DMS153 treated with DMSO at 0.1 percent for 48 hours (cell line): ENCODE data around the gene ZNF546.
"Not testable (repeated sequence)": the region's sequence is repeated elsewhere in the genome, so short reads cannot be mapped to it uniquely, and the experiment has no call there.

ENCODE experiments used
- DNase-seq: peaks from one replicate; lab custom pipeline; 2025; ENCODE audit not compliant: unreplicated experiment; lab: John Stamatoyannopoulos, UW

Gene ZNF546

DNA sequence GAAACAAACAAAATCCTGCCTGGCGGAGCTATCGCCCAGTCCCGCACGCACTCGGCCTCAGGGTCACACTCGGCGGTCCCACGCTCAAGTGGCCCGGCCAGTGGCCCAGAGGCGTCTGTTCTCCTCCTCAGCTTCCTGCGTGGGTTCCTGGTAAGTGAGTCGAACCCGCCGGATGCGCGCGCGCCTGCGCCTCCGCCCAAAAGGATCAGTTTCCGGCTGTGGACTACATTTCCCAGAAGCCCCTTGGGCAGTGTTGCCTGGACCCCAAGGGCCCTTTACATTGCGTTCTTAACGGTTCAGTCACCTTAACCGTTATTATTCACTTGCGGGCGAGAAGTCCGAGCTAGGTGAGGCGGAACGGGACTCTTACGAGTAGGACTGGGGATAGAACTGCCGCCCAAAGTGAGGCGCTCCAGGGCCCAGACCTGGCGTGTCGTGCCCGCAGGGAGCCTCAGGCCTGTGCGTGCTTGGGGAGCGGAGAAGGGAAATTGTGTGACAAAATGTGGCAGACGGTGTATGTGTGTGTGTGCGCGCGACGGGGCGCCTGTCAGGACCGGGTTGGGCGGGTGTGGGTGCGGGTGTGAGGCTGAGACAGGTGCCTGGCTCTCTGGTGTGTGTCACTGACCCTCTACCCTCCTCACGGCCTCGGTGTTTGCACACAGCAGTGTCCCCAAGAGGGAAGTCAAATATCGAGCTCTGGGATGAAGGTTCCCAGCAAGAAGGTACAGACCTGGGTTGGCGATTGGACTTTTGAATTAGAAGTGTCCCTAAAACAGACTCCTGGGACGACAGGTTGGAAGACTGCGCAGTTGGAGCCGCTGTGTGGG lies at the start of gene ZNF546:
Gene ZNF546, plus strand, starts transcription at position 250 of the 827 bp plus-strand sequence. CDS start 1,267 bp downstream, outside the sequence.
- peak; percentile 66 for DNase-seq

DNA sequence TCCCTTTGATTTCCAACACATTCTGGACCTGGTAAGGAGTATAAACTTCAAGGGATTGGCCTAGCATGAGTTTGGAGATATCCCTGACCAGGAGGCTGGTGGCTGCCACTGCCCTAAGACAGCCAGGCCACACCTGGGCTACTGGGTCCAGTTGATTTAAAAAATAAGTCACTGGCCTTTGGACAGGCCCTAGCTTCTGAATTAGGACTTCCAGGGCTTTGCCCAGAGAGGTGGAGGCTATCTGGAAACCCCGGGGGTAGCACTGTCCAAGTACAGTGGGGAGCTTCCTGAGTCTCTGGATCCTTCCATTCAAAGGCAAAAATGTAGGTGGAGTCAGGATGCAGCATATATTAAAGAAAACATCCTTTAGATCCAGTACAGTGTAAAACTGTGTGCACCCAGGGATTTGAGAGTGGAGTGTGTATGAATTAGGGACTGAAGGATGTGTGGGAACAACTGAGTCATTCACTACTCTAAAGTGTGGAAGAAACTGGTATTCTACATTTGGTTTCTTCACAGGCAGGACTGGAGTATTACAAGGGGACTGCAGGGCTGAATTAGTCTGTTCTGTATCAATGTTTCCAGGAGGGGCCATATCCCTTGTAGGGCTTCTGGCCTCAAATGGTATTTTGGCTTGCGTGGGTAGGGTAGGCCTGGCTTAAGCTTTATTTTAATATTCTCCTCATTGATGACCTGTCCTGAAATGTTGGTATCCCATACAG lies 47.7 kb upstream of the ZNF546 start:
- no peak for DNase-seq

DNA sequence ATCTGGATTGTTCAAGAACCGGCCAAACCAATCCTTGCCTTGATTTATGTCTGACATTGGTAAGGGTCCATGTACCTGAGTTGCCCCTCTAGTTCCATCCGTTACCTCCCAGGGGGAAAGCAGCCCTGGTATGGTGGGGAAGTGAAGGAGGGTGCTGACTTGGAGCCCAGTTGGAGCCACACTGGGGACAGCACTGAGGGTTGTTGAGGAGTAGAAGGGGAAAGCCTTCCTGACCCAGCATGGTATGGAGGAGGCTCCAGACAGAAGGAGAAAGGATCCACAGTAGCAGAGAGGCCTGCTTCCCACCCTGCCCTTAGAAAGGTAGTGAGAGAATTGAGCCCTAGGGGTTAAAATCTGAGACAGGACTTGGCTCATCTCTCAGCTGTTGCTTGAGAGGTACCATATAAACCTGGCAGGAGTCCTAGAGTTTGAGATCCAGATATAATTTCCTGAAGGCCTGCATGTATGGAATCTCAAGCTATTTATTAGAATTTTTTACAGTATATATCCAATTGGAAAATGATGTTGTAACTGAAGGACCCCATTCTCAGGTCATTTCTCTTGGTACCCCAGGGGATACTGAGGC lies 45.7 kb upstream of the ZNF546 start:
- DNase-seq: no peak

DNA sequence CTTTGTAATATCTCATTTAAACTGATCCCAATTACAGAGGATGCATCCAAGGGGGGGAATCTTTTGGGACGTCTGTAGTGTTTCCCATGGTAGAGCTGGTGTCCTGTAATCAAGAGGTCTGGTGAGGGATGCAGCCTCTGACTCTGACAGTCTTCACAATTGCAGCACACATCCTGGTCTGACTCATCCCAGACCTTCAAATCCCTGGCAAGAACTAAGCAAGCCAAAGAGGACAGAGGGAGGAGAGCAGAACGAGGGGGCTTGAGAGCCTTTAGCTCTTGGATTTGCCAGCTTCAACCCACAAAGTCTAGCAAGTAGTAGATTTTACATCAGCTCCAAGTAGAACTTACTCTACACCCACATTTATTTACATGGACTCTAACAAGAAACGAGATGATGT lies 45.2 kb upstream of the ZNF546 start:
- DNase-seq: no peak

DNA sequence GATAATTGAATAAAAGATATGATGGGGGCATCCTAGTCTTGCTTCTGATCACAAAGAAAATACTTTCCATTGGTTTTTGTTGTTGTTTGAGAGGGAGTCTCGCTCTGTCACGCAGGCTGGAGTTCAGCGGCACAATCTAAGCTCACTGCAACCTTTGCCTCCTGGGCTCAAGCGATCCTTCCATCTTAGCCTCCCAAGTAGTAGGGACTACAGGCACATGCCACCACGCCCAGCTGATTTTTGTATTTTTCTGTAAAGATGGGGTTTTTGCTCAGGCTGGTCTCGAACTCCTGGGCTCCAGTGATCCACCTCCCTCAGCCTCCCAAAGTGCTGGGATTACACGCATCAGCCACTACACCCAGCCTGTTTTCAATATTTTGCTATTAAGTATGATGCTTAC lies 42.9 kb upstream of the ZNF546 start:
- no peak for DNase-seq

DNA sequence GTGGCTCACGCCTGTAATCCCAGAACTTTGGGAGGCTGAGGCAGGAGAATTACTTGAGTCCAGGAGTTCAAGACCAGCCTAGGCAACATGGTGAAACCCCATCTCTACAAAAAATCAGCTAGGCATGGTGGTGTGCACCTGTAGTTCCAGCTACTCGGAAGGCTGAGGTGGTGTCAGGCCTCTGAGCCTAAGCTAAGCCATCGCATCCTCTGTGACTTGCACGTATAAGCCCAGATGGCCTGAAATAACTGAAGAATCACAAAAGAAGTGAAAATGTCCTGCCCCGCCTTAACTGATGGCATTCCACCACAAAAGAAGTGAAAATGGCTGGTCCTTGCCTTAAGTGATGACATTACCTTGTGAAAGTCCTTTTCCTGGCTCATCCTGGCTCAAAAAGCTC lies 39.0 kb upstream of the ZNF546 start:
- DNase-seq: not testable (repeated sequence)

DNA sequence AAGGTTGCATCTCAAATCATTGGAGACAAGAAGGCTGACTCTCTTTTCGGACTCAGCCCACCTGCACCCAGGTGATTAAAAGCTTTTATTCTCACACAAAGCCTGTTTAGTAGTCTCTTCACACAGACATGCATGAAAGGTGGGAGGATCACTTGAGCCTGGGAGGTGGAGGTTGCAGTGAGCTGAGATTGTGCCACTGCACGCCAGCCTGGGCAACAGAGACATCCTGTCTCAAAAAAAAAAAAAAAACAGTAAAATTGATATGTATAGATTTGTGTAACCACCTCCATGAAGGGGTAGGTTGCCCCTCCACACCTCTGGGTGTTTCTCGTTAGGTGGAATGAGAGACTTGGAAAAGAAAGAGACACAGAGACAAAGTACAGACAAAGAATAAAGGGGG lies 37.9 kb upstream of the ZNF546 start:
- DNase-seq: not testable (repeated sequence)

DNA sequence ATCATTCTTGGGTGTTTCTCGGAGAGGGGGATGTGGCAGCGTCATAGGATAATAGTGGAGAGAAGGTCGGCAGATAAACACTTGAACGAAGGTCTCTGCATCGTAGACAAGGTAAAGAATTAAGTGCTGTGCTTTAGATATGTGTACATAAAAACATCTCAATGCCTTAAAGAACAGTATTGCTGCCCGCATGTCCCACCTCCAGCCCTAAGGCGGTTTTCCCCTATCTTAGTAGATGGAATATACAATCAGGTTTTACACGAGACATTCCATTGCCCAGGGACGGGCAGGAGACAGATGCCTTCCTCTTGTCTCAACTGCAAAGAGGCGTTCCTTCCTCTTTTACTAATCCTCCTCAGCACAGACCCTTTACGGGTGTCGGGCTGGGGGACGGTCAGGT lies 37.5 kb upstream of the ZNF546 start:
- DNase-seq: not testable (repeated sequence)

DNA sequence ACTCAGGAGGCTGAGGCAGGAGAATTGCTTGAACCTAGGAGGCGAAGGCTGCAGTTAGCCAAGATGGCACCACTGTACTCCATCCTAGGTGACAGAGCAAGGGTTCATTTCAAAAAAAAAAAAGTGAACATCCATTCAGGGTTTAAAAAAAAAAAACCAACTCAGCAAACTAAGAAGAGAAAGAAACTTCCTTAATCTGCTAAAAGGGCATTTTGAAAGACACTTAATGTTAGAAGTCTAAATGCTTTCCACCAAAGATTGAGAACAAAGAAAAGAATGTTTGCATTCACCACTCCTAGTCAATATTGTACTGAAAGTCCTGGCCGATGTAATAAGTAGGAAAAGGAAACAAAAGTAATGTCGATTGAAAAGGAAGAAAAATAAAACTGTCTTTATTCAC lies 33.0 kb upstream of the ZNF546 start:
- DNase-seq: no peak

DNA sequence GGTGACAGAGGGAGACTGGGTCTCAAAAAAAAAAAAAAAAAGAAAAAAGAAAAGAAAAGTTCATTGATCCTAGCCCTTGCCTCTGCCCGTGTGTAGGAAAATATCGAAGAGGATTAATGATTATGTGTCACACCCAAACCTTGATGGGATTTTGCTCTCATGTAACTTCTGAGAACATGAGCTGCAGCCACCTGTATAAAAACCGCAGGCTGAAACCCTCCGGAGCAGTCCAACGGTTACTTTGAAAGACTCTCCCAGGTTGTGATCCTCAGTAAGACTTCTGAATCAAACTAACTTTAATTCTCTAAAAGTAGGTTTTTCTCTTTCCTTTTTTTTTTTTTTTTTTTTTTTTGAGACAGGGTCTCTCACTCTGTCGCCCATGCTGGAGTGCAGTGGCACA lies 30.2 kb upstream of the ZNF546 start:
- no peak for DNase-seq

DNA sequence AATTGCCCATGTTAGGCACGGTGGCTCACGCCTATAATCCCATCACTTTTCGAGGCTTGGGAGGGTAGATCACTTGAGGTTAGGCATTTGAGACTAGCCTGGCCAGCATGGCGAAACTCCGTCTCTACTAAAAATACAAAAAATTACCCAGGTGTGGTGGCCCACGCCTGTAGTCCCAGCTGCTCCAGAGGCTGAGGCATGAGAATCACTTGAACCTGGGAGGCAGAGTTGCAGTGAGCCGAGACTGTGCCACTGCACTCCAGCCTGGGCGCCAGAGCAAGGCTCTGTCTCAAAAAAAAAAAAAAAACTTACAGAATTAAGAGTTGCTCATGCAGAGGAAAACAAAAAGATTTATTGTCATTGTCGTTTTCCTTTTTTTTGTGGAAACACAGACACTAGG lies 29.3 kb upstream of the ZNF546 start:
- DNase-seq: no peak

DNA sequence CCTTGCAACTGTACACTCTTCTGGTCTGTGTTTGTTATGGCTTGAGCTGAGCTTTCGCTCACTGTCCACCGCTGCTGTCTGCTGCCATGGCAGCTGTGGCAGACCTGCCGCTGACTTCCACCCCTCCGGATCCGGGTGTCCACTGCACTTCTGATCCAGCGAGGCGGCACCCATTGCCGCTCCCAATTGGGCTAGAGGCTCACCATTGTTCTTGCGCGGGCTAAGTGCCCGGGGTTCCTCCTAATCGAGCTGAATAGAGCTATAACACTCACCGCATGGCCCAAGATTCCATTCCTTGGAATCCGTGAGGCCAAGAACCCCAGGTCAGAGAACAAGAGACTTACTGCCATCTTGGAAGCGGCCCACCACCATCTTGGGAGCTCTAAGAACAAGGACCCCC lies 28.1 kb upstream of the ZNF546 start:
- DNase-seq: no peak

DNA sequence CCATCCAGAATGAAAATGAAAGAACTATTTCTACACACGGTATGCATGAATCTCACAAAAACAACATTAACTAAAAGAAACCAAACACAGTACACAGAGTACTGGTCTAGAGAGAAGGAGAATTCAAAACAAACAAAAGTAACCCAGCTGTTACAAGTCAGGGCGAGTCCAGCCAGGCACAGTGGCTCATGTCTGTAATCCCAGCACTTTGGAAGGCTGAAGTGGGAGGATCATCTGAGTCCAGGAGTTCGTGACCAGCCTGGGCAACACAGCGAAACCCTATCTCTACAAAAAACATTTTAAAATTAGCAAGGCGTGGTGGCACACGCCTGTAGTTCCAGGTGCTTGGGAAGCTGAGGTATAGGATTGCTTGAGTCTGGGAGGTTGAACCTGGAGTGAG lies 27.6 kb upstream of the ZNF546 start:
- DNase-seq: no peak

DNA sequence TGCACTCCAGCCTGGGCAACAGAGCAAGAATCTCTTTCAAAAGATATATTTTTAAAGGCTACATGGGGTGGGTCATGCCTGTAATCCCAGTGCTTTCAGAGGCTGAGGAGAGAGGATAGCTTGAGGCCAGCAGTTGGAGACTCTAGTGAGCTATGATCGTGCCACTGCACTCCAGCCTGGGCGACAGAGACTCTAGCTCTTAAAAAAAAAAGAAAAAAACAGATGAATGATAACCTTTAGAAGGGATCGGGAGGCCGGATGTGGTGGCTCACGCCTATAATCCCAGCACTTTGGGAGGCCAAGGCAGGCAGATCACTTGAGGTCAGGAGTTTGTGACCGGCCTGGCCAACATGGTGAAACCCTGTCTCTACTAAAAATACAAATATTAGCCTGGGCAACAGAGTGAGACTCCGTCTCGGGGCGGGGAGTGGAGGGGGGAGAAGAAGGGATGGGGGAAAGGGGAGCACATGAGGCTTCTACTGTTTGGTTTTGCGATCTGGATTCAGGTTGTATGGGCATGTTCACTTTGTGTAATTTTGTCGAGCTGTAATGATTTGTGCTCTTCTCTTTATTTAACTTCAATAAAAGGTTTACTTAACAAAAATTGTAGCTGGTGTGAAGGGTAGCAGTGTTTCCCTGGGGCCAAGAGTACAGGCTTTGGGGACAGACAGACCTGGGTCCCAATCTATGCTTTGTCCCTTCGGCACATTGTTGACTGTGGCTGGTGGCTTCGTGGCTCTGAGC lies 27.0 kb upstream of the ZNF546 start:
- no peak for DNase-seq

DNA sequence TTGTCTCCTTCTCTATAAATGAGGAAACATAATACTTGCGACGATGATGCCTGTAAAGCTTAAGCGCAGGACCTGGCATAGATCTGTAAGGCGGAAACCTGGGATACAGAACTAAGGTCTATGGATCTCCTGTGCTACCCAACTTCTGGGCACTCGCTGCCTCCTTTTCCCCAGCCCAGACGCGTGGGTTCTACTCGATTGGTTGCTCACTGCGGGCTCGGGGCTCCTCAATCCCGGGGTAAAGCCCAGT lies 26.5 kb upstream of the ZNF546 start:
- peak; percentile 37 for DNase-seq

DNA sequence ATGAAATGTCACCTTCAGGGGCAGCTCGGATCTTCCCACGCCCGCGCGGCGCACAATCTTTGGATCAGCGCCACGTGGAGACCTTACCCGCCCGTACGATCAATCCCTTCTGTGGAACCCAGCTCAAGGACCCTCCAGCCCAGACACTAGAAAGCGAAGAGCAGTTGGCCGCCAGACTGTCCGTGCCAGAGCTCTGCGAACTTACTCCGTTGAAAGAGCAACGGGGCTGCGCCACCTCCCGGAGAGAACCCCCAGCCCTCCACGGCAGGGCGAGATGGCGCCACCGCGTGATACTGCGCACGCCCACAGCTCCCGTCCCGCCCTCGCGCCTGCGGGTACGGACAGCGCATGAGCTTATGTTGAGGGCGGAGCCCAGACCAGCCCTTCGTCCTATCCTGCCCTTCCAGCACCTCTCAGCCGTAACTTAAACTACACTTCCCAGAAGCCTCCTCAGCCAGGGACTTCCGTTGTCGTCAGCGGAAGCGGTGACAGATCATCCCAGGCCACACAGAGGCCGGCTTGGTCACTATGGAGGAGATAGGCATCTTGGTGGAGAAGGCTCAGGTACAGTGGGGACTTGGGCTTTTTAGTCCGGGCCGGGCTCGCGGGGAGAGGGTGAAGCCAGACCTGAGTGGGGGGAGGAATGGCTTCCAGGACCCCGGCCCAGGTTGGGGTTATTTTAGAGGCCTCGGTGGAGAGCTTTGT lies 26.0 kb upstream of the ZNF546 start, which contains the start of gene PSMC4:
Gene PSMC4, plus strand, starts transcription at position 491 of the 705 bp plus-strand sequence. Its CDS starts 38 bp downstream, at position 529.
- peak; percentile 88 for DNase-seq

DNA sequence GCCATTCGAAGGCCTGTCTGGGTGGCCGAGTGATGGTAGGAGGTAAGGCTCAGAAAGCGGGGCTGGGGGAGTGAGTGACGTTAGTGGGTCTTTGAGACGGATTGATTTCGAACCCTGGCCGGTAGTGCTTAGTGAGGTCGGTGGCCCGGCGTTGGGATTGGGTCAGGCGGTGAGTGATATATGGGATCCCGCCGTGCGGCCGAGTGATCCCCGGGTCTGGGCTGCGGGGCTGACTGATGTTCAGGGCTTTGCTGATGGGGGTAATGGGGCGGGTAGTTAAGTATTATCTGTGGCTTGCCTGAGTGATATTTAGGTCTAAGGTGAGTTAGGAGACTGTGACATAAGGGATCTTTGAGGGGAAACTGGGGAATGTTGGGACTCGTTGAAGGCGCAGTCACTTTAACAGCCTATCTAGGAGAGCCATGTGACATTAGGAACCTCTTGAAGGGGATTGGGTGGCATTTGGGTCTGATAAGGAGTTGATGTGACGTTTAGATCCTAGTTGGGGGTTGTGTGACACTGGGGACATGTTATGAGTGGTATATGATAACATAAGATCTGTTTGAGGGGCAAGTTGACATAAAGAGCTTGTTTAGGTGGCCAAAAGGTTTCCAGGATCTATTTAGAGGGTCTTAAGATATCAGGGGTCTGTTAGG lies 25.4 kb upstream of the ZNF546 start:
- DNase-seq: no peak

DNA sequence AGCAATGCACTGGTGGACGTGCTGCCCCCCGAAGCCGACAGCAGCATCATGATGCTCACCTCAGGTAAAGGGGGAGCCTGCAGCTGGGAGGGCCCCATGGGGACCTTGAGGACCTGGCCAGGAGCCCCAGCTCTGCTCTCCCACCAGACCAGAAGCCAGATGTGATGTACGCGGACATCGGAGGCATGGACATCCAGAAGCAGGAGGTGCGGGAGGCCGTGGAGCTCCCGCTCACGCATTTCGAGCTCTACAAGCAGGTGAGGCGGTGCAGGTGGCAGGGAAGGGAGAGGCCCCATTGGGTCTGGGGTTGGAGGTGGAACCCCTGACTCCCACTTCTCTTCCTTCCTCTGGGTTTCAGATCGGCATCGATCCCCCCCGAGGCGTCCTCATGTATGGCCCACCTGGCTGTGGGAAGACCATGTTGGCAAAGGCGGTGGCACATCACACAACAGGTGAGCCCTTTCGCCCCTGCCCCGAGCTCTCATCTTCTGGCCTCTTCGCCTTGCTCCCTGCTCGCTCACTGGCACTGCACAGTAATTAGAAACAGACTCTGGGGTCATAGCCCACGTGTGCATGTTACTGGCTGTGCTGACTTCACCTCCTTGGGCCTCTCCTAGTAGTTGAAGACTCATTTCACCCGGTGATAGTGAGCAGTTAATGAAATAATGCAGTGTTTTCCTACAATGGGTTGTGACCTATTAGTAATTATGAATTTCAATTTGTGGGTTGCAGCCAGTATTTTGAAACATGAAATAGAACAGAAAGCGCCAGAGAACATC lies 22.3 kb upstream of the ZNF546 start:
- DNase-seq: no peak

DNA sequence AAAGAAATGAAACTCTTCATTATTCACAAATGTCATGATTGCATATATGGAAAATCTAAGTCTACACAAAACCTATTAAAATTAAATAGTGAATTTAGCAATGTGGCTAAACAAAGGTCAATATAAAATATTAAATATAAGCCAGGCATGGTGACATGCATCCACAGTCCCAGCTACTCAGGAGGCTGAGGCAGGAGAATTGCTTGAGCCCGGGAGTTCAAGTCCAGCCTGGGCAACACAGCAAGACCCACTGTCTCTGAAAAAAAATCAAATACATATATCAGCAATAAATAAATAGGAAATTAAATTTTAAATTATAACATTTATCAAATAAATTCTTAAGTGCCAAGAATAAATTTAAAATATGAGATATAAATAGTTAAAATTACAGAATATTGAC lies 14.0 kb upstream of the ZNF546 start:
- no peak for DNase-seq
